HG03196 (cell line): Measurements from ENCODE around the gene TLCD3B.
A peak's percentile ranks its signal among the peaks of the same experiment; 100 is the strongest.
"Not testable (repeated sequence)": the region's sequence is repeated elsewhere in the genome, so short reads cannot be mapped to it uniquely, and the experiment has no call there.

Experiments used
- ATAC-seq: cut with Tn5 transposase; IDR thresholded peaks from one replicate; pipeline ENCODE4 v1.9.1; 2021; ENCODE audit not compliant: unreplicated experiment

Gene TLCD3B

DNA sequence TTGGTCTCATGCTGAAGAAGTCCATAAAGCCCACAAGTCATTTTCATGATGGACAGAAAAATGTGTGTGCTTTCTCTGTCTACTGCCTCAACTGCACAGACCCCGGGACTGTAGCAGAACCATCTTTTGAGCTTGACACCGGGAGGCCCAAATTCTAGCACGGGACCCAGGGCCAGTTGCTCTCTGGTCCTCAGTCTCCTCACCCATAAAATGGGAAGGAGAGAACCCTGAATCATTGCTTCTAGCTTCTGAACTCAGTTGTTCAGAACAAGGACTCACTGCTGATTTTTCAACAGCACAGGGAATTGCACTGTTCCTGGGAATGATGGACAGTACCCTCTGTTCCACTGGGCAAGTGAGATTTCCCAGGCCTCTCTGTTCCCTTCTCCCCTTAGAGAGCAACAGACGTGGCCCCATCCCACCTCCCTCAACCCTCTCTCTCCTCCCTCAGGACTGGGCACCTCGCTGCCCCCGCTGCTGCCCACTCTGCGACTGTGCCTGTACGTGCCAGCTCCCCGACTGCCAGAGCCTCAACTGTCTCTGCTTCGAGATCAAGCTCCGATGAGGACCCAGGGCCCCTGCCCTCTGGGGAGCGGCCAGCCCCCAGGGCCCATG lies 32.3 kb upstream of the TLCD3B start:
- no peak for ATAC-seq

DNA sequence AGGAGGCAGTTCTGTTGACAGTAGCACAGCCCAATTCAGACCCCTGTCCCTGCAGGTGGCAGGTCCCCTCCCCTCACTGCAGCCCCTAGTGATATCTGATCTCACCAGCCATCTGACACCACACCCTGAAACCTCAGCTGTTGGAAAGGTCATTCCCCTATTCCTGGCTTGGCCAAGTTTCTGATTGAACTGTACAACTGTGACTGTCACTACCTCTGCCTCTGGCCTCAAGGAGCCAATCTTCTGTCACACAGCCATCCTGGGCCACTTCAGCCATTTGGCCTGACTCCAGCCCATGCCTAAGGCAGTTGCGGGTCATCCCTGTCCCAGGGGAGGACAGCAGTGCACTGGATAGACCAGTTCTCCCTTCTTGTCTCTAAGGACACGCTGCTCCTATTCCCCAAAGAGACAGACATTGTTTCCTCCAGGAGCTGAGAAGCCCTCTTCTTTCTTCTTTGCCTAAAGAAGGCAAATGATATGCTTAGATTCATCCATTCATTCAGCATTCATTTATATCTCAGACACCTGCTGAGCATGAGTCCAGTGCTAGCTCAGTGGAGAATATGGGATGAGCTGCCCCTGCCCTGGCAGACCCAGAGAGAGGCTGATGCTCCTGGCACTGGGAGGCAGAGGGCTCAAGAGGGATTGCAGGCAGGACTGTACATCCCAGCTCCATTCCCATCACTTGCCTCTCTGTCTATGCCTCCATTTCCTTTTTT lies 29.9 kb upstream of the TLCD3B start:
- no peak for ATAC-seq

DNA sequence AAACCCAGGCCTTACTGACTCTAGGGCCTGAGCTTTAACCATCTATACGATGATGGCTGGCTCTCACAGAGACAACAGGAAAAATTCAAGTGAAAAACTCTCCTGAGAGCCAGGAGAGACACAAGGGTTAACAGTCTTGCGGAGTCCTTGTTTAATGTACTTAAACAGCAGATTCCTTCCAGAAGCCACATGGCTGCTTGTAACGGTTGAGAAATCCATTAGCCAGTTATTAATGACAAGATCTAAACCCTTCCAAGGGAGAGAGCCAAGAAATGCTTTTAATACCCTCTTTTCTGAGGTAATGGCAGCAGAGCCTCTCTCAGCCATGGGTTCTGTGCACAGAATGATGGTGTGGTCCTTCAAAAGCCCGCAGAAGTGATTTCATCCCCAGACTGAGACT lies 29.3 kb upstream of the TLCD3B start:
- ATAC-seq = no peak

DNA sequence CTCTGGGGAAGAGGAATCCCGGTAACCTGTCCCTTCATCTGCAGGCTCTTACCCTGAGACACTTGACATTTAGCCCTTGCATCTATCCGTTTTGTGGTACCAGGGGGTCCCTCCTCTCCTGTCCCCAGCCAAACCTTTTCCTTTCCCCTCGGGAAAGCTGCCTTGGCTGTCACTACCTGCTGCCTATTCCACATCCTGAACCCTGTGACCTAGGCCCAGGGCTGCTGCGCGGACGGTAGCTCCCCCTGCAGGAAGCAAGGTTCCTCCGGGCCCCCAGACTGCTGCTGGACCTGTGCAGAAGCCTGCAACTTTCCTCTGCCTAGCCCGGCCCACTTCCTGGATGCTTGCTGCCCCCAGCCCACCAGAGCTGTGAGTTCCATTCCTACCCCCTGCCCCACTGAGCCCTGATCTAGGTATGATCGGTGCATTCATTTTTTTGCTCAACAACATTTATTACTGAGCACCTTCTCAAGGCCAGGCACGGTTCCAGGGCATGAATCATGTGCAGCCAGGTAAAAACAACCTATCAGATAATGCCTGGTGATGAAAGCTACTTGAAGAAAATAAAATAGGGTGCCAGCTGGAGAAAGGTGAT lies 24.0 kb upstream of the TLCD3B start:
- ATAC-seq = no peak

DNA sequence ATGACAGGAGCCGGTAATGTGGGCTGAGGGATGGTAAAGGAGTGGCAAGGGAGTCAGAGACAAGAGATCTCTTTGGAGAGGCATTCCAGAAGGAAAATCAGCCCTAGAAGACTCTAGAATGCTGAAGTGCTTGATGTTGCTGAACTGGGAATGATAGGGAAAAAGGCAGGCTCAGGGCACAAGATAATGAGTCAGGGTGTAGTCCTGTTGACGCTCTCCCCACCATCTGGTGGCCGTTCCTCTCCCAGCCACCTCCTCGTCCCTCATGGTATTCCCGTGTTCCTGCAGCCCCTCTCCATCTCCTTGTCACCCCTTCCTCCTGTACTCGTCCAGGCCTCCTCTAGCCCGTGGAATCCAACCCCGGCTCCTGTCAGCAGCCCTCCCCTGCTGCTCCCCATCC lies 23.4 kb upstream of the TLCD3B start:
- no peak for ATAC-seq

DNA sequence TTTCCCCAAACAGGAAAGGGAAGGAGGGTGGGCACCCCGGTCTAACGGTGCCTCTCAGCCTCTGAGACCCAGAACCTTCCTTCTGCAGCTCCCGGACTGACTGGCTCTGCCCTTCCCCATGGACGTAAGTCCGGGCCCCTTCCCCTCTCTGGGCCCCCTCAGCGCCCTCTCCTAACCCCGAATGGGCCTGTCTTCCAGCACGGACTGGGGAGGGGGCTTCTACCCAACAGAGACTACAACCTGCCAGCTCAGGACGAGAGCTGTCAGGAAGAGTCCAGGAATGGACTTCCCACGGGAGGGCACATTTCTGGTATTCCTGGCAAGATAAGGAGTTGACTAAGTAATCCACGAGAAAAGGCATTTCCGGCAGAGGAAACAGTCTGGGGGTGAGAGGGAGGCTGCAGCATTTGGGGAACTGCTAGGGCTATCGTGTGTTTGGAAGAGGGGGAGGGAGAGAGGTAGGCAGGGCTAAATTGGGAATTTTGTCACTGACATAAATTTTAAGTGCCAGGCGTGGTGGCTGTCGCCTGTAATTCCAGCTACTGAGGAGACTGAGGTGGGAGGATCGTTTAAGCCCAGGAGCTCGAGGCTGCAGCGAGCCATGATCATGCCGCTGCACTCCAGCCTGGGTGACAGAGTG lies 22.4 kb upstream of the TLCD3B start:
- ATAC-seq = peak; percentile 14

DNA sequence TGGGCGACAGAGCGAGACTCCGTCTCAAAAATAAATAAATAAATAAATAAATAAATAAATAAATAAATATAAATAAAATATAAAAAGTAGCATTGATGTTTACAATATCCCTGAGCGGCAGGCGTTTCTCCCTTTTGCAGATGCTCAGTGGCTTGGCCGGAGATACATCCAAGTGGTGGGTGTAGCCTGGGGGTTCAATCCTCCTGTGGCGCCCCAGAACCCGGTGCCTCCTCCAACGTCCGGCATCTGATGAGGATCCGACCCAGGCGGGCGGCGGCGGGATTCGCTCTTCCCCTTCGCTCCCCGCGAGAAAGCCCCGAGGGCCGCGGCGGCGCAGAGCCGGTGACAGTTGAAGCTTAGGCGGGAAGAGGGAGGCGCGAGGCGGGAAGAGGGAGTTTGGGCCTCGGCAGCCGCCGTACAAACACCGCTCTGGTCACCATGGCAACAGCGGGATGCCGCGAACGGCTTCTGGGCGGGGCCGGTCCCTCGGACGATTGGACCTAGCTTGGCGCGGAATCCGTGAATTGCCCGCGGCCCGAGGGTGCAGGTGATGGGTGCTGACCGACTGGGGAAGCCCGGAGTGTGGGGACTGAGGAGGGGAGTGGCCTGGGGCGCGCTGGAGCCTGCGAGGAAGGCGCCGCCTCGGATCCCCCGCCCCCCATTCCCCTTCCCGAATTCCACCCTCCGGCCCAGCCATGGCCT lies 21.8 kb upstream of the TLCD3B start:
- peak; percentile 64 for ATAC-seq

DNA sequence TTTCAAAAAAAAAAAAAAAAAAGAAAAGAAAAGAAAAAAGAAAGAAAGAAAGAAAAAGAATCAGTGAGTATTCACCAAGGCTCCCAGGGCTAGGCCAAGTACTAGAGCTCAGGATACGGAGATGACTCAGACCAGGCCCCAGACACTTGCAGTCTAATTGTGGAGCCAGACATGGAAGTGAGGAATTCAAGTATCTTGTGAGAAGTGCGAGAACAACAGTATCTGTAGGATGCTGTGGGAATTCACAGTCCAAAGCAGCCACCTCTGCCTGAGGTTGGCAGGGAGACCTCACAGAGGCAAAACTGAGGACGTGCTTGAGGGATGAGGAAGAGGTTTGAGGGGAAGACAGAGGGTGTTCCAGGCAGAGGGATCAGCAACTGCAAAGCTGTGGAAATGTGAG lies 20.4 kb upstream of the TLCD3B start:
- ATAC-seq = no peak

DNA sequence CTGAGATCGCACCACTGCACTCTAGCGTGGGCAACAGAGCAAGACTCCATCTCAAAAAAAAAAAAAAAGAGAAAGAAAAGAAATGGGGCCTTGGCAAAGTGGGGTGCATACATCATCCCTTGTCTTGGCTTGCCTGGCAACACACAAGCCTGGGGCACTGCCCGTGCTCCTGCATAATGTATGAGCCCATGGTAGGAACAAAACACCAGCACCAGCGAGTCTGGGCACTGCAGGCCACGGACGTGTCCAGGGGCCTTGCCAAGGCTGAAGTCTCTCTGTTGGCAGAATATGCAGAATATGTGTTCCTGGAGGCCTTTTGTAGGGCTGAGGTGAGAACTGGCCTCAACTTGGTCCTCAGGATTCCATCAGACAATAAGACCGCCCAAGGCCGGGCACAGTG lies 18.8 kb upstream of the TLCD3B start:
- no peak for ATAC-seq

DNA sequence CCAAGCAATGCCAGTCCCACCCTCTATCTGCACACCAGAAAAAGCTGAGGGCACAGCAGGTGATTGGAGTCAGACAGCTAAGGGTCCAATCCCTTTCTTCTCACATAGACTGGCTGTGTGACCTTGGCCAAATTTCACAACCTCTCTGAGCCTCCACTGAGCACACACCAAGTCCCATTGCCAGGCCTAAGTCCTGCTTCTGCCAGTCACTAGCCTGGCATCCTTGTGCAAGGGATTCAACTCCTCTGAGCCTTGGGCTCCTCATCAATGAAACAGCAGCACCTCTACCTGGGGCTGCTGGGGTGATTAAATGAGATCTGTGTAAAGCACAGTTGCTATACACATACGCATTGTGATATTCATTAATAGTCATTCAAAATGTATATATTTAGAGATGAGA lies 15.5 kb upstream of the TLCD3B start:
- ATAC-seq = no peak

DNA sequence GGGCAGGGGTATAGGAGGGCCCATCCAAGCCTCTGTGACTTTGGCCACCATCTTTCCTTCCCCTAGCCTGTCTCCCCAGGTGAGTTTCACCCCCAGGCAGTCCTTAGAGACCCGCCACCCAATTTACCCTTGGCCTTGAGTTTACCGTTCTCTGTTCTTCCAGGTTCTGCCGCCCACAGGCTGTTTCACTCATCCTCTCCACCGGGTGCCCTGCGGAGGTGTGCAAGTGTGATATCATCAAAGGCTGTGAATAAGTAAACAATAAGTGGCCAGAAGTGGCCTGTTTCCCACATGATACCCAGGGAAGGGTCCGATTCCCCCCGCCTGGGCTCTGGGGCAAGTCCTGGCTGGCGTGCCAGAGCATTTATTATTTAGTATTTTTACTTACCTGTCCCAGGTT lies 15.1 kb upstream of the TLCD3B start:
- ATAC-seq = no peak

DNA sequence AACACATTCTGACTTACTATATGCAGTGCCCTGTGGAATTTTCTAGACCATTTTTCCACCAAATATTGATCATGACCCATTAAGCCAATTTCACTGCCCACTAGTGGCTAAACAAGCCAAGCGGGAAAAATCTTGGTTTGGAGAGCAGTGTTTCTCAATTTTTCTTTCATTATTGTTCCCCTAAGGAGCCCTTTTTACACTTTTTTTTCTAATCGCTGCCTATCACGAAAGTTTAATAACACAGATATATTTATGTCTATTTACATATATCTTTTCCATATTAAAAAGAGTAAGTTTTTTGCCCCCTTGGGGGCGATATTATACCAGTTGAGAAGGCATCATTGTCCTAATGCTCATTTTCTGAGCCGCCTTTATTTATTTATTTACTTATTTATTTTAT lies 10.8 kb upstream of the TLCD3B start:
- no peak for ATAC-seq

DNA sequence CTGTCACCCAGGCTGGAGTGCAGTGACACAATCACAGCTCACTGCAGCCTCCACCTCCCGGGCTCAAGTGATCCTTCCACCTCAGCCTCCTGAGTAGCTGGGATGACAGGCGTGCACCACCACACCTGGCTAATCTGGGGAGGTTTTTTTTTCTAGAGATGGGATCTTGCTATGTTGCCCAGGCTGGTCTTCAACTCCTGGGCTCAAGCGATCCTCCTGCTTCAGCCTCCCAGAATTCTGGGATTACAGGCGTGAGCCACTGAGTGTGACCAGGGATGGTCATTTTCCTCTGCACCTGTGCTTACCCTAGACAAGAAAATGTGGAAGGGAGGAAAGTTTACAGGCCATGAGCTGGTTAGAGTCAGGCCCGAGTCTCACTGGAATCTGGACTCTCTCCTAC lies 9.6 kb upstream of the TLCD3B start:
- ATAC-seq = not testable (repeated sequence)

DNA sequence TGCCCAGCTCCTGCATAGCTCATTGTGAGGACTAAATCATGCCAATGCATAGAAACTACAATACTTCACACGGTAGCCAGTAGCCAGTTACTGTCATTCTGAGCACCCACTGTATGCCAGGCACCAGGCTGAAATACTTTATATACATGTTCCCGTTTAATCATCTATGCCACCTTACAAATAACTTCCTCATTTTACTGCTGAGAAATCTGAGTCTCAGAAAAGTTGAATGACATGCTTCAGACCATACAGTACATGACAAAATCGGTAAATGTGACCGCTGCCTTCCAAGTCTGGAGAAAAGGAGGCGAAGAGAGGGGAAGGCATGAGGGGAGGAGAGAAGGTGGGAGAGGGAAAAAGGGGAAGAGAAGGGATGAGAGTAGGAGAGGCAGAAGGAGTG lies 9.2 kb upstream of the TLCD3B start:
- ATAC-seq = no peak

DNA sequence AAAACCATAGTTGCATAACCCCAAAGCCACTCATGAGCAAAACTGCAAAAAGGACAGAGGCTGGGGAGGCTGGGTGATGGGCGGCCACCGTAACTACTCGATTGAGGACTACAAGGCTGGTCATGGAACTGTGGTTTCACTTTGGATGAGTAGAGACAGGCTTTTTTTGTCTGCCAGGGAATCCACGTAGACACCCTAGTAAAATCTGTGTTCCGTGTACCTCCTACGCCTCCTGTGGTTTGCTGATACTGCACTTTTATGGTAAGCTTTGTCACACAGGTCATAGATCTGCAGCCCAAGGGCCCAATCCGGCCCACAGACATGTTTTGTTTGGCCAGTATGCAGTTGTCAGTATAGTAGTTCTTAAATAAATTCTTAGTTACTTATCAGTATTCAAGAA lies 2.2 kb upstream of the TLCD3B start:
- no peak for ATAC-seq

DNA sequence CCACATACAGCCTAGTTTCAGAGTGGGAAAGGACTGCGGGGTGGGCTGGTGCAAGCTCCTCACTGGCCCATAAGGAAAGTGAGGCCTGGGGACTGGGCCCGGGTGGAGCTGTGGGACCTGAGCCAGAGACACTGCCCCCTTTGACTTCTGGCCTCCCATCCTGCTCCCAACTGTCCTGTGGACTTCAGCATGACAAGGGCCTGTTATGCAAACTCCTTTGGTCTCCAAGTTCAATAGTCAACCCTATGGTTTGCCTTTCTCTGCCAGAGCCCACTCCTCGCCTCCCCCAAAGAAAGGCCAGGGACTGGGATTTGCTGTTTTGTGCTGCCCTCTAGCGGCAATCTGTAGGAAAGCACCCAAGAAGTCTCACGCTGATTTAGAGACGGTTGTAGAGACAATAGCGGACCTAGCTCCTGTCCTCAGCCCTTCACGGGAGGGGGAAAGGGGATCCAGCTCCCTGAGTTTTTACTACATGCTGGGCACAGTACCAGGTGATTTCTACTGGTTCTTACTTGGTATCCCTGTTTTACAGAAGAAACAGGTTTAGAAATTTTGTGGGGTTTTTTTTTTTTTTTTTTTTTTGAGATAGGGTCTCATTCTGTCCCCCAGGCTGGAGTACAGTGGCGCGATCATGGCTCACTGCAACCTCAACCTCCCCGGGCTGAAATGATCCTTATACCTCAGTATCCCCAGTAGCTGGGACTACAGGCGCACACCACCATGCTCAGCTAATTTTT lies 1.2 kb upstream of the TLCD3B start:
- no peak for ATAC-seq

DNA sequence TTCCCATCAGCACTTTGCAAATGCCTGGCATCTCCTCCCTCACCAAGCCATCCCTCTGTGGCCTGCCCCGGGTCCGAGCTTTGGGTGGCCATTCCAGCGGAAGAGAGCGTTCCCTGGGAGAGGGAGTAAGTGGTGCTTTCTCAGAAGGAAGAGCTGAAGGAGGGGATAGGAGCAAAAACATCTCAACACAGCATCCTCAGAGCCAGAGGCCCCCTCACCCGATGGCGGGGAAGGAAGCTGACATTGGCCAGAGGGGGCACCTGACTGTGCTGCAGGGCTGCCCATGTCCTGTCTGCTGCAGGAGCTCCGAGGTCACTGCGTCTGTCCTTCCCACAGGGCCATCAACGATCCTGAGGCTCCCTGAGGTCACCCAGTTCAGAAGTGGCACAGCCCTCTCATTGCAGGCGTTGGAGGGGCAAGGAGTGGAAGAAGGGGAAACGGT lies 427 bp upstream of the TLCD3B start:
- ATAC-seq = no peak

DNA sequence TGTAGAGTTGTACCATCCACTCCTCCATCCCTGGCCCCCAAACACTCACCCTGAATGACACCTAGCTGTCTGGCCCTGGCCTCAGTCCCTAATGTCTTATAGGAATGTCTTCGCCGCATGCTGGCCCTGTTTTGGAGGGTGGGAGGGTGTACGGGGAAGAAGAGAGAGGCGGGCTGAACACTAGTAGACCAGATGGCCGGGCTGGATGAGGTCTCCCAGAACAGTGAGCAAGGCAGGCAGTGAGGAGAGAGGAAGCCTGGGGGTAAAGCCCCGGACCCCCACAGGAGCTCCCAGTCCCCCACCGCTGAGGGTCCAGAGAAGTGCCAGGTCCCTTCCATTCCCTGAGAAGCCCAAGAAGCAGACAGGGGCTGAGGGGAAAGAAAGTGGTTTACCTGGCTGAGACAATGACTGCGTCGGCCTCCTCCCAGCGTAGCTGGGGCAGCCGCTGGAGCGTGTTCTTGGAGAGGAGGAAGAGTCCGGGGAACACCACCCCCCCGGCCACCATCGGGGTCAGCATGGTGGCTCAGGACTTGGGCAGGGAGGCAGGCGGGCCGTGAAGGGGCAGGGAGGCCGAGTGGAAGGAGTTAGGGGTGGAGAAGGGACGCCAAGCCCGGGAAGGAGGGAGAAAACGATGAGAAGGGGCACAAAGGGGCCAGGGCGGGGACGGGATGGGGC lies 923 bp downstream of the TLCD3B start:
- ATAC-seq = no peak

DNA sequence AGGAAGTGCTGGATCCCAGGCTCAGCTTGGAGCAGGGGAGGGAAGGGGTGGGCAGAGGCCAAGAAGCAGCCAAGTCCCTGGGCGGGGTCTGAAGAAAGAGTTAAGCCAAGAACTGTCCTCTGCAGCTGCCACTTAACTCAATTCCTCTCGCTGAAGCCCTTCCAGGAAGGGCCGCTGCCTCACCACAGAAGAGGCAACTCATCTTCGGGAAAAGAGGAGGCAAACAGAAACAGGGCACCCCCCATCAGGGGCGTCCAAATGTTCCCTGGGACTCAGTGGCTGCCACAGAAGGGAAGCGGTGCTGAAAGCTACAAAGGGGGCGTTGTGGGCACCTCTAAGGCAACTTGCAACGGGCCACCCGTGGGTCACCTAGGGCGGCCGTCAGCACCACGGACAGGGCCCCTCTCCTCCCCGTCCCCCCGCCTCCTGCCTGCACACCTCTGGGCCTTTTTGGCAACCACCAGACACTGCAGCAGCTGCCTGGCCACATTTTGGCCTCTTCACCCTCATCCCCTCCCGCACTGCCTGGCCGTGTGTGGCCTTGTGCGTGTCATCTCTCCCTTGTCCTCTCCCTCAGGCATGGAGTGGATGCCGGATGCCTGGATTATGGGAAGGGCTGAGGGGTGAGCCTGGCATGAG lies 2.5 kb downstream of the TLCD3B start:
- no peak for ATAC-seq
